Left ventricle myocardium superior (tissue), 1 donor: ENCODE measurements around the gene LRRC14B. TPM values are rescaled to one million over a fixed set of nuclear protein-coding genes. Genes with fewer than 3 reads are reported as not detected.

Experiments
- ATAC-seq: fragments of 200-7000 bp; cut with Tn5 transposase; one replicate; pipeline ENCODE4 v1.9.1; 2020; ENCODE audit warnings: mild to moderate bottlenecking, moderate library complexity
- DNase-seq: peaks from one replicate; pipeline ENCODE4 v3.0.0-alpha.2; 2020
- intact Hi-C: fragments of 100-400 bp; cut with micrococcal nuclease; formaldehyde crosslinking; loops from one replicate; pipeline ENCODE4 v1.11.0; 2022
- total RNA-seq: library from RNA; stranded (reverse); fragmentation: NEBNext Ultra II Directional; extraction: Animal tissue kit (Norgen Biotek cat#: 25700); gene quantifications from one replicate; pipeline ENCODE4 v1.2.1, GENCODE V29; 2021
- donor health status: DM: no; HTN: yes; CAD: no; lungs with severe emphysema.

LRRC14B gene
- total RNA-seq, 1 donor from 2014 or later = 107 TPM

DNA sequence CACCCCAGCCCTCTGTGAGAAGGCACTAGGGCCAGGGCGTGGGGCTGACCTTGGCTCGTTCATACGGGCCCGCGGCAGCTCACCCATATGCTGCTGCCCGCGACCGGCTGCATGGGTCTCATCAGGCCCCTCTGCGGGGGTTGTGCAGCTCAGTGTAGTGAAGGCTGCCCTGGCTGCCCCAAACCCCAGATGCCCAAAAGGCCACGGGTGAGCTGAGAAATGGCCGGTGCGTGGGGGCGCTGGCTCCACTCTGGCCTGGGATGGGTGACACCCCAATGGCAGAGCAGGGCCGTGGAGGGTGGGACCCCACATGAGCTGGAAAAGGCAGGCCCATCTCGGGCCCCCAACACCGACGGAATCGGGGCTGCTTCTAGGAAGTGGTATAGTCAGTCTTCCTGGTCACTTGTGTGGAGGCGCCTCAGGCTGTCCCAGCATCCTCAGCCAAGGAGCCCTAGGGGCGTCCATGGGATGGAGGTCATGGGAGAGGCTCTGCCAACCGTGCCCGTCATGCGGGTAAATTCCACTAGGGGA, 19.4 kb upstream of the LRRC14B start:
- DNase-seq (no peak), ATAC-seq (no peak)
- intact Hi-C loops = no loop called here

GRCh38 chr5:172421-172820, 18.9 kb upstream of the LRRC14B start:
- no peak for ATAC-seq
- intact Hi-C loops = no loop called here
- DNase-seq = no peak

- DNase-seq = no peak
- intact Hi-C loops = no loop called here
- ATAC-seq = no peak
Observed at GRCh38 chr5:172841-173251, 18.4 kb upstream of the LRRC14B start.

- ATAC-seq = no peak
- DNase-seq = no peak
Observed at GRCh38 chr5:173392-174290, 17.7 kb upstream of the LRRC14B start.

DNA sequence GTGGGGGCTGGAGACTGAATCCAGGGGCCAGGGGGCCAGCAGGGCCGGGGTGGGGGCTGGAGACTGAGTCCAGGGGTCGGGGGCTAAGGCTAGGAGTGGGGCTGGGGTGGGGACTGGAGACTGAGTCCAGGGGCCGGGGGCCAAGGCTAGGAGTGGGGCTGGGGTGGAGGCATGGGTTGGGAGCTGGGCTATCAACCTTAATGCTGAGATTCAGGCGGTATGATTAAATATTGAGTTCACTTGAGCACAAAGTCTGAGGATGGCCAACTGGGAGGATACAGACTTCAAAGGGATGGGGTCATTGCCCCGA, 17.0 kb upstream of the LRRC14B start:
- DNase-seq = no peak
- no peak for ATAC-seq
- intact Hi-C loops = no loop called here

More at GRCh38 chr5:173392-174290, 17.7 kb upstream of the LRRC14B start:
- intact Hi-C loops = no loop called here

GRCh38 chr5:174876-175465, 16.3 kb upstream of the LRRC14B start:
- intact Hi-C loops = no loop called here
- ATAC-seq (no peak), DNase-seq (no peak)

DNA sequence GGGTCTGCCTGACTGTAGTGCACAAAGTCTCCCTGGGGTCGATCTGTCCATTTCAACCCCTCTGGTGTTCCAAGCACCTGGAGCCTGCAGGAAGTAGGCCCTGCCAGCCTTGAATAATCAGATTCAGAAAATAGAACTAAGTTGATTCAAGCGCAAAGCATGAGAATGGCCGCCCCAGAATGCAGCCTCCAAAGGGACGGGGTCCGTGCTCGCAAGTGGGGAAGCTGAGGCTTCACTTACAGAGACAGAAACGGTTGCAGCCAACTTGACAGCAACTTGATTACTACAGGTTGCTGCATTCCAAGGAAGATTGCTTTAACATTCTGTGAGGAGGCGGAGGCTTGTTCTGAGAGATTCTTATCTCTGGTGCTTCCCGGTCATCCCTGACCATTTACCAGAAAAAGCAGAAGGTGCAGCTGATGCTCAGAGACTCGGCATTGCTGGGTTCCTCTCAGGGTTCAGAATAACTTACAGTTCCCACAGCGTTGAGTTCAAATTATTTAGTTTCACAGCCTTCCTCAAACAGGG, 14.9 kb upstream of the LRRC14B start:
- DNase-seq (no peak), ATAC-seq (no peak)
- intact Hi-C loops = no loop called here

GRCh38 chr5:178110-178509, 13.2 kb upstream of the LRRC14B start:
- no peak for DNase-seq
- intact Hi-C loops = no loop called here
- no peak for ATAC-seq

GRCh38 chr5:179401-179800, 11.9 kb upstream of the LRRC14B start:
- ATAC-seq = no peak
- no peak for DNase-seq

DNA sequence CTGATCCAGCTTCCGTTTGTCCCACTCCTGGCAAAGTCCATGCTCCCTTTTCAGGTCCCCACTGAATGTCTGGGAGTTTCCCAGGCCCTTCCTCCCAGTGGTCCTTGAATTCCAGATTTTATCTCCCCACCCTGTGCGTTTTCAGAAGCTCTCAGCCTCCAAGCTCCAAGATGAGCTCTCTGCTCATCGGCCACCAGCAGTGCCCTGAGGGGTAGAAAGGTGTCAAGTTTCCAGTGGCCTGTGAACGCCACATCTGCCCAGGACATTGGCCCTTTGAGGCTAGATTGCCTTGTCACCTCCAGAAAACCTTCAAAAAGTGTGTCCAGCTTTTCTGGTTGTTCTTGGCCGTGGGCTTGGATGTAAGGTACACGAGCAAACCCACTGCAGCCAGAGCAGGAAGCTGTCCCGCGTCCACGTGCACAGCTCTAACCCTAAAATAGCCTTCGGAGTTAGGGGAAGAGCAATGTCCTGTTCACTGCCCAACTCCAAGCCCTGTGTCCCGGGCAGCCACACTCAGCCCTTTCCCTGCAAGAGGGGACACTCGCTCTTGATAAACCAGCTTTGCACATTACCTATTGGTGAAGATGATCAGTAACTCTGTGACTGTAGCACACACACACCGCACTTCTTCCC, 10.9 kb upstream of the LRRC14B start:
- ATAC-seq (peak; percentile 68), DNase-seq (no peak)
- intact Hi-C loops = no loop called here

More at GRCh38 chr5:179401-179800, 11.9 kb upstream of the LRRC14B start:
- intact Hi-C loops = no loop called here

GRCh38 chr5:181160-181559, 10.1 kb upstream of the LRRC14B start:
- intact Hi-C loops = no loop called here
- ATAC-seq = no peak
- DNase-seq = no peak

DNA sequence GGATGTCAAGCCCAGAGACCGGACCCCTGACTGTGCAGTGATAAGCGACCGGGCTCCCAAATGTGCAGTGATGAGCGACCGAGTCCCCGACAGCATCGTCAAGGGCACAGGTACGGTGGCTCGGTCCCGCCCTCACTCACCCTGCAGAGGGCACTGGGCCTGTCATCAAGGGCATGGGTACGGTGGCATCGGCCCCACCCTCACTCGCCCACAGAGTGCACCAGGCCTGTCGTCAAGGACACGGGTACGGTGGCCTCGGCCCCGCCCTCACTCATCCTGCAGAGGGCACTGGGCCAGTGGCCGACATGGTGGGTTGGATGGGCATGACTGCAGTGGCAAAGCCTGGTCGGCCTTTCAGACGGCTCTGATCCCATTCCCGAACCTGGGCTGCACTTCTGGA, 9.7 kb upstream of the LRRC14B start:
- no peak for DNase-seq
- intact Hi-C loops = no loop called here
- ATAC-seq = no peak

DNA sequence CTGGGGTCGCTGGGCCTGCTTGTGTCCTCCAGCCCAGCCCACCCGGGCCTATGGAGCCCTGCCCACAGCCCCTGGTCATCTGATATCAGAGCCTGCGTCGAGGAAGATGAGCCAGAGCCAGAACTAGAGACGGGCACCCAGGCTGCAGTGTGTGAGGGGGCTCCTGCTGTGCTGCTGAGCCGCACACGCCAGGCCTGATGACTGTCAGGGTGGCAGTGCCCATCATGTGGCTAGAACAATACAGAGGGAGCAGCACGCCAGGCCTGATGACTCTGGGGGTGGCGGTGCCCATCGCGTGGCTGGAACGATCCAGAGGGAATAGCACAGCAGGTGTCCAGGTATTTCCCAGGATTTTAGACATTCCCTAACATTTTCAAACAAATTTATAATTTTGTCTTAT, 9.2 kb upstream of the LRRC14B start:
- DNase-seq = peak; percentile 20

DNA sequence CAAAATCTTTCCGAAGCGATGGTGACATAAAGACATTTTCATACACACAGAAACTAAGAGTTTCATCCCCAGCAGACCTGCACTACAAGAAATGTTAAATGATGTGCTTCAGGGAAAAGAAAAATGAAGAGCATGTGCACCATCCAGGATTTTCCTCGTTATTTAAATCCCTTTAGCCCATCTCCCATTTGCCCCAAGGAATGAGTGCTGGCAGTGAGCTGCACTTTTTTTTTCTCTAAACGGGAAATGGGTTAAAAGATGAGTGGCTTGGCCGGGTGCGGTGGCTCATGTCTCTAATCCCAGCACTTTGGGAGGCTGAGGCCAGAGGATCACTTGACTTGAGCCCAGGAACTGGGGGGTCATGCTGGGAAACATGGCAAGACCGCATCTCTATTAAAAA, 6.8 kb upstream of the LRRC14B start:
- no peak for DNase-seq
- intact Hi-C loops = no loop called here
- ATAC-seq = no peak

More for the DNA sequence above, 9.2 kb upstream of the LRRC14B start:
- ATAC-seq = no peak
- intact Hi-C loops = no loop called here

DNA sequence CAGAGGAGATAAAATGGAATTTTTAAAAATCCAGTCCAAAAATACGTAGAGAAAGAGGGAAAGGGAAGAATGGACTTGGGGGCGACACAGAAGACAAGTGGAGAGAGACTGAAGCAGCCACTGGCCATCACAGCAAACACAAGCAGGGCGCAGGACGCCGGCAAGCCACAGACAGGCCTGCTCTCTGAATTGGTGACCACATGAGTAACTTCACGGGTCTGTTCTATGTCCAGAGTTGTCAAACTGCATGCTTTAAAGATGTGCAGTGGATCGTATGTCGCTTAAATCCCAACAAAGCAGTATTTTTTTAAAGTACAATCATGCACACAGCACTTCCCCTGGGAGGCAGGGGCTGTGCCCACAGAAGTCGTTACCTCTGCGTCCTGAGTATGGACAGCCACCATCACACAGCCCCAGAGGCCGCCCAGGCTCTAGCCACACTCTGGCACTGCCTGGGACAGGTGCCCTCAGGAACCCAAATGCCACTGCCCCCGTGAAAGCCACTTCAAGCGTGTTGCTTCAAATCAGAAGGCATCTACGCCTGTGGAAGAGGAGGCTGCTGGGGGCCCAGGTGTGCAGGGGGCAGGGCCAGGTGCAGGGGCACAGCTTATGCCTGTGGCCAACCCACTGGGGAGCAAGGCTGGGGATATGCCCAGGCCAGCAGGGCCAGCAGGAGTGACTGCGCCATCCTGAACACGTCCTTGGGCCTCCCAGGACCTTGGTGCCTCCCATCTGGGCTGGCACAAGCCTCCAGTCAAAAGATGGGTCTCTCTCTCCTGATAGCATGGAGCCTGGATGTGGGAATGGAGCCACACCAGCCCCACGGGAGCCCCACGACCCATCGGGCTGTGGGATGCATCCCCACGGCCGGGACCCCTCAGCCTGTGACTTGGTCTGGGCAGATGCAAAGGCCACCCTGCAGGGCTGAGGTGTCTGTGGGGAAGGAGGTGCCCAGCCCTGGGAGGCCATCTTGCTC, 5.9 kb upstream of the LRRC14B start:
- DNase-seq (peak; percentile 22), ATAC-seq (no peak)
- intact Hi-C loops = no loop called here

DNA sequence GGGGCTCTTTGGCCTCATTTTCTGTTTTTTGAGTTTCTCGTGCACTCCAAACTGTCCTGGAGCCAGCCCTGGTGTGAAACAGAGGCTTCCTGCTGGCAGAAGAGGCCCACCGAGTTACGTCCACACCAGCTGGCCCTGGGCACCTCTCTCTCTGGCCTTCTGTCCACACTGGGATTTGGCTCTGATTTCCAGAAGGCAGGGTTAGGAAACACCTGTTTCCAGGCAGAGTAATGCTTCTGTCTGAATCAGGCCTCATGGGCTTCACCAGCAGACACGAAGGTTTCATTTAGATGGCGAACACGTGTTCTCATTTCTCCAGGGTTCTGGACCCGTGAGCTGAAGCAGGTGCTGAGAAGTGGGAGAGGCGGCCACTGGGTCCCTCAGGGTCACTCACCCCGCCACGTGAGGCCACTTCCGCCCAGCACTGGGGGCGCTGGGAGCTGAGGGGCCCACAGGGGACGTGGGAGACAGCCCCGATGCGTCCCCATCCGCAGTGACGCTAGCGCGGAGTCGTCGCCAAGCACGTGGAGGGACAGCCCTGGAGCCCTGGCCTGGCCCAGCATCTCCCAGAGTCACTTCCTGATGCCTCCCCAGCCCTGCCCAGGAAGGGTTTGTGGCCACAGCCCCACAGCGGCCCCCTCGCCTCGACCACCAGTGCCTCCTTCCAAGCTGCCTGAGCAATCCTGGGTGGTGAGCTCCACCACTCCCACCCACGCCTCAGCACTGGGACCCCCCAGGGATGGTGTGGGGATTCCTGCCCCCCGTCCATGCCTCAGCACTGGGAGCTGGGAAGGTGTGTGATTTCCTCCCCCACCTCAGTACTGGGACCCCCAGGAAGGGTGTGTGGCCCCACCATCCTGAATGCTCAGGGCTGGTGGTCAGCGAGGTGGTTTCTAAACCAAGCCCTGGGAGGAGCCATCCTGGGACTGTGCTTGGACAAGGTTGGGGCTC, 4.9 kb upstream of the LRRC14B start:
- peak; percentile 28 for DNase-seq
- ATAC-seq = no peak
- intact Hi-C loops = no loop called here

GRCh38 chr5:187042-187431, 4.3 kb upstream of the LRRC14B start:
- no peak for ATAC-seq
- peak; percentile 17 for DNase-seq
- intact Hi-C loops = no loop called here
